Naive B cell (primary cell): ENCODE measurements around the gene TSEN54. TPM values are rescaled to one million over a fixed set of nuclear protein-coding genes. Genes with fewer than 3 reads are reported as not detected.
A peak's percentile ranks its signal among the peaks of the same experiment; 100 is the strongest.
"Not testable (repeated sequence)": the region's sequence is repeated elsewhere in the genome, so short reads cannot be mapped to it uniquely, and the experiment has no call there.

Experiments
- ATAC-seq, 2 donors: fragments of 150-1000 bp; cut with Tn5 transposase; 2 replicates each; pipeline ENCODE4 v1.10.0; 2021; ENCODE audit warnings: low read depth in 2 of 2, mild to moderate bottlenecking in 2 of 2, moderate library complexity in 2 of 2
- DNase-seq: peaks from one replicate; pipeline ENCODE4 v3.0.0; 2022
- H3K27ac Mint-ChIP-seq, 6 donors: one replicate each; pipeline ENCODE4 v1.8.0; 2020 to 2022; ENCODE audit warnings: mild to moderate bottlenecking in 6 of 6, mixed read lengths in 6 of 6, moderate library complexity in 5 of 6, inconsistent platforms in 2 of 6
- H3K27me3 Mint-ChIP-seq, 3 donors: one replicate each; pipeline ENCODE4 v1.8.0; 2021 to 2022; ENCODE audit warnings: mixed read lengths in 3 of 3, mild to moderate bottlenecking in 1 of 3
- H3K36me3 Mint-ChIP-seq, 2 donors: one replicate each; pipeline ENCODE4 v1.8.0; 2020 to 2022; ENCODE audit warnings: mixed read lengths in 2 of 2, inconsistent platforms in 1 of 2, mild to moderate bottlenecking in 1 of 2
- H3K4me1 Mint-ChIP-seq, 3 donors: one replicate each; pipeline ENCODE4 v1.8.0; 2020 to 2022; ENCODE audit warnings: mixed read lengths in 3 of 3, inconsistent platforms in 1 of 3, mild to moderate bottlenecking in 1 of 3, moderate library complexity in 1 of 3
- H3K4me3 Mint-ChIP-seq, 8 donors: one replicate each; pipeline ENCODE4 v1.8.0; 2020 to 2022; ENCODE audit warnings: mild to moderate bottlenecking in 8 of 8, mixed read lengths in 8 of 8, moderate library complexity in 8 of 8, inconsistent platforms in 2 of 8
- H3K9me3 Mint-ChIP-seq, 7 donors: one replicate each; pipeline ENCODE4 v1.8.0; 2020 to 2022; ENCODE audit warnings: mixed read lengths in 7 of 7, mild to moderate bottlenecking in 5 of 7, inconsistent platforms in 2 of 7, moderate library complexity in 1 of 7
- polyA plus RNA-seq, 6 donors: library from polyadenylated mRNA; unstranded; fragments of 300-500 nt; fragmentation: Illumina TruSeq; gene quantifications; one replicate each; pipeline ENCODE4 v1.2.3, GENCODE V29; 2021; ENCODE audit warnings: low read depth in 6 of 6

The TSEN54 gene
- polyA plus RNA-seq, 6 donors from 2014 or later: 18.3 to 42.3 (median 23.7) TPM

- Mint-ChIP-seq H3K4me3 (peak overlapping the region in 2 of 8 donors; percentile 29 to 73), H3K4me1 (peaks cover 0 to 2% (median under 1%) of the 10 kb centered on the region in 3 donors), H3K9me3 (no peaks in the 10 kb centered on the region), H3K36me3 (no peaks in the 10 kb centered on the region), H3K27me3 (no peaks in the 10 kb centered on the region), H3K27ac (no peak overlapping the region)
- ATAC-seq: no peak
- no peak for DNase-seq
Measured at GRCh38 chr17:75511610-75512575, 4.4 kb upstream of the TSEN54 start.

GRCh38 chr17:75512926-75513640, 3.2 kb upstream of the TSEN54 start:
- no peak for ATAC-seq
- Mint-ChIP-seq H3K4me3 (peak overlapping the region in 5 of 8 donors; percentile 24 to 80 (median 41)), H3K4me1 (peaks cover 8 to 13% (median 12%) of the 10 kb centered on the region in 3 donors), H3K36me3 (no peaks in the 10 kb centered on the region), H3K27ac (no peak overlapping the region), H3K27me3 (no peaks in the 10 kb centered on the region), H3K9me3 (no peaks in the 10 kb centered on the region)
- no peak for DNase-seq

DNA sequence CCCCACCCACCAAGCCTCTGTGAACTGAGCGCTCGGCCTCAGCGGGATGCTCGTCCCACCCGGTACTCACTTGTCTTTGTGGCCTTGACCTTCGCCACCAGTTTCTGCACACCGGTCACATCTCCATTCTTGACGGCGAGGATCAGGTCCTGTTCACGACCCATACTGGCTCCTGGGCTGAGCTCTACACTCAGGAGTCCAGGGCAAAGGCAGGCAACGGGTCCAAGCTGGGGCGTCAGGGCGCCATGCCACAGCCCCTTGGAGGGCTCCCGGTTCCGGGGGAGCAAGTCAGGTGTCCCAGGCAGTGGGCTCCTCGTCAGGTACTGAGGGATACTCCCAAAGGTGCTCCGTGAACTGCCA, 2.7 kb upstream of the TSEN54 start:
- Mint-ChIP-seq H3K9me3 (no peaks in the 10 kb centered on the region), H3K27me3 (no peaks in the 10 kb centered on the region), H3K4me1 (peaks cover 14 to 19% (median 18%) of the 10 kb centered on the region in 3 donors), H3K4me3 (peak overlapping the region in 6 of 8 donors; percentile 24 to 81 (median 57)), H3K36me3 (no peaks in the 10 kb centered on the region), H3K27ac (no peak overlapping the region)
- ATAC-seq (no peak), DNase-seq (no peak)

DNA sequence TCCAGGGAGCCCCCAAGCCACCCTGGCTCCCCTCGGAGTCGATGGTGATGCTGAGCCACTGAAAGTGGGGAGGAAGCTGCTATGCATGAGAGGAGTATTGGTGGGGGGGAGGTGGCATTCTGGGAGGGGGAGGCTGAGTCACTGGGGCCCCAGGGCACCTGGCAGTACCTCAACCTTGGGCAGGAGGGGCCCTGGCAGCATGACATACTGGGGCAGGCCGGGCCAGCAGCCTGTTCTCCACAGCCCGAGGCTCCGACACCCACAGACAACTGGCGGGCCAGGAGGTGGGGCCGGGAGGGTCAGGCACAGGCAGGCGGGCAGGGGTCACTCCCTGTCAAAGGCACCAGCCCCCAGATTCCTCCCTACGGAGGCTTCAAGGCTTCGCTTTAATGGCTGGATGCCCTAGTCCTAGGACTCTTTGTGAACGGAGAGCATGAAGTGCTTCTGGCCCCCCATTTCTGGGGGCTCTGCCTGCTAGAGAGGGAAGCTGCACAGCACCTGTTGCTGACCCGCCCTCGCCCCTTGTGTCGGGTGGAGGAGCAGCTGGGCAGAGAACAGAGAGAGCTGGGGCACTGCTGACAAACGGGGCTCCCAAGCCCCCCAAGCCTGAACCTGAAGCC, 1.9 kb upstream of the TSEN54 start:
- no peak for DNase-seq
- H3K9me3 Mint-ChIP-seq: no peaks in the 10 kb centered on the region

DNA sequence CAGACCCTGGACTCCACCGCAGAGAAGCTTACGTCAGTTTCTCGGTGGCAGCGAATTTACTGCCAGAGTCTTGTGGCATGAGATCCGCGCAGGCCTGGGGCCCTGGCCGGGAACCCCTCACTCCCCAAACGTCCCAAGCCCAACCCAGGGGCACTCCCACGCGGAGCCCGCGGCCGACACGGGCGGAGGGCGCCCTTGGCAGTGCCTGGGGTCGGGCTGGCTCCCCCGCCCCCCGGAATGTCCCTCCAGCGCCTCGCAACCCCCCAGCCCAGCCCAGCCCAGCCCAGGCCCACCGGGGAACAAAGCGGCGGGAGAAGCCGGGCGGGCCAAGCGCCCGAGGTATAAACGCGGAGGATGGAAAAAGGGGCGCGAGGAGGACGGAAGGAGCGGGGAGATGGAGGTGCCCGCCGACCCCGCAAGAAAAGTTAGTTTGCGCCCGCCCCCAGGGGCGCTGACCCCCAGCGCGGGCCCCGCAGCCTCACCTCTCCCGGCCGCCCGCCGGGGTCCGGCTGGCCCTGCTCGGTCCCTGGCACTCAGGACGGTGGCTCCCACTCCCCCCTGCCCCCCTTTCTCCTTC, 1.3 kb upstream of the TSEN54 start:
- DNase-seq: no peak
- Mint-ChIP-seq H3K4me3 (peak overlapping the region; percentile 52 to 90 (median 64)), H3K27ac (no peak overlapping the region), H3K4me1 (peaks cover 15 to 21% (median 21%) of the 10 kb centered on the region in 3 donors), H3K27me3 (no peaks in the 10 kb centered on the region), H3K36me3 (no peaks in the 10 kb centered on the region), H3K9me3 (no peaks in the 10 kb centered on the region)
- ATAC-seq: no peak

More for the DNA sequence above, 1.9 kb upstream of the TSEN54 start:
- no peaks in the 10 kb centered on the region for H3K36me3 Mint-ChIP-seq
- H3K27me3 Mint-ChIP-seq: no peaks in the 10 kb centered on the region
- no peak for ATAC-seq
- H3K4me1 Mint-ChIP-seq: peaks cover 15 to 21% (median 20%) of the 10 kb centered on the region in 3 donors
- no peak overlapping the region for H3K27ac Mint-ChIP-seq
- peak overlapping the region; percentile 52 to 81 (median 64) for H3K4me3 Mint-ChIP-seq

GRCh38 chr17:75515496-75516254, 653 bp upstream of the TSEN54 start, which contains the start of gene CASKIN2:
TSS of gene CASKIN2 (minus strand) at chr17:75515537. CDS start at chr17:75513804, 1,733 bp downstream.
- H3K4me1 Mint-ChIP-seq: peaks cover 15 to 21% (median 21%) of the 10 kb centered on the region in 3 donors
- no peaks in the 10 kb centered on the region for H3K36me3 Mint-ChIP-seq
- peak within 1 kb of the TSS in 2 of 6 donors; percentile 19 to 79 for H3K27ac Mint-ChIP-seq
- ATAC-seq (peak; percentile 63 to 66), DNase-seq (peak; percentile 75)
- no peaks in the 10 kb centered on the region for H3K9me3 Mint-ChIP-seq
- no peaks in the 10 kb centered on the region for H3K27me3 Mint-ChIP-seq
- peak within 1 kb of the TSS; percentile 77 to 90 (median 85) for H3K4me3 Mint-ChIP-seq

- ATAC-seq: peak; percentile 4 to 8
- H3K27ac Mint-ChIP-seq: peak overlapping the region in 1 of 6 donors; percentile 24
- H3K9me3 Mint-ChIP-seq: no peaks in the 10 kb centered on the region
- H3K4me3 Mint-ChIP-seq: peak overlapping the region; percentile 68 to 91 (median 84)
- H3K36me3 Mint-ChIP-seq: no peaks in the 10 kb centered on the region
- DNase-seq: peak; percentile 25
- H3K4me1 Mint-ChIP-seq: peaks cover 15 to 21% (median 21%) of the 10 kb centered on the region in 3 donors
- H3K27me3 Mint-ChIP-seq: no peaks in the 10 kb centered on the region
Measured at GRCh38 chr17:75516619-75517296, 430 bp downstream of the TSEN54 start.

DNA sequence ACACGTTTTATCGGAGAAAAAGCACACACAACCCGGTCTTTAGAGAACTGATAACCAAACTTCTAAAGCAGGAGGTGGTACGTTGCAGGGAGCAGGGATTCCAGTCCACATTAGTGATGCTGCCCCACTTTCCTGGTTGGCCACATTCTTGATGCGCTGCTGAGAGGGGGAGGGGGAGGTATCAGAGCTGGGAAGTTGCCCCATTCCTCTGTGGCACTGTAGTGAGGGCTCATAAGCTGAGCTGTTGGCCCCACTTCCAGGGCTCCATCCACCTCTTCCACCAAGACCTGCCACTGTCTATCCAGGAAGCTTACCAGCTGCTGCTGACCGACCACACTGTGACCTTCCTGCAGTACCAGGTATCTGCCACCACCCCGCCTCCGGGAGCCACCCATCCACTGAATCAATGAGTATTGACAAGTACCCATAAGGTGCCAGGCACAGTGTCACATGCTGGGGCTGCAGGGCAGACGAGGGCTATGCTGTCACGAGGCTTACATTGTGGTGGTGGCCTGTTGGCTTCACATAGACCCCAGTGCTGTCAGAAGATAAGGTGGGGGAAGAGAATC, 1.1 kb downstream of the TSEN54 start:
- no peaks in the 10 kb centered on the region for H3K36me3 Mint-ChIP-seq
- DNase-seq (no peak), ATAC-seq (no peak)
- H3K27ac Mint-ChIP-seq: peak overlapping the region in 4 of 6 donors; percentile 3 to 81 (median 28)
- no peaks in the 10 kb centered on the region for H3K9me3 Mint-ChIP-seq
- peaks cover 15 to 21% (median 21%) of the 10 kb centered on the region in 3 donors for H3K4me1 Mint-ChIP-seq
- H3K4me3 Mint-ChIP-seq: peak overlapping the region; percentile 68 to 91 (median 84)
- no peaks in the 10 kb centered on the region for H3K27me3 Mint-ChIP-seq

GRCh38 chr17:75518201-75518600, 1.9 kb downstream of the TSEN54 start:
- no peaks in the 10 kb centered on the region for H3K27me3 Mint-ChIP-seq
- H3K36me3 Mint-ChIP-seq: no peaks in the 10 kb centered on the region
- DNase-seq (peak; percentile 61), ATAC-seq (peak; percentile 32 to 41)
- H3K4me1 Mint-ChIP-seq: peaks cover 15 to 21% (median 21%) of the 10 kb centered on the region in 3 donors
- H3K27ac Mint-ChIP-seq: peak overlapping the region in 5 of 6 donors; percentile 52 to 90 (median 86)
- H3K9me3 Mint-ChIP-seq: no peaks in the 10 kb centered on the region
- H3K4me3 Mint-ChIP-seq: peak overlapping the region; percentile 68 to 91 (median 84)

- Mint-ChIP-seq H3K4me1 (peaks cover 15 to 21% (median 21%) of the 10 kb centered on the region in 3 donors), H3K4me3 (peak overlapping the region in 2 of 8 donors; percentile 19 to 85), H3K27ac (peak overlapping the region in 1 of 6 donors; percentile 64), H3K27me3 (no peaks in the 10 kb centered on the region), H3K9me3 (no peaks in the 10 kb centered on the region), H3K36me3 (no peaks in the 10 kb centered on the region)
- ATAC-seq (no peak), DNase-seq (no peak)
Measured at GRCh38 chr17:75518983-75519537, 2.7 kb downstream of the TSEN54 start.

- H3K36me3 Mint-ChIP-seq, H3K9me3 Mint-ChIP-seq, H3K27ac Mint-ChIP-seq, ATAC-seq, H3K27me3 Mint-ChIP-seq, H3K4me3 Mint-ChIP-seq, DNase-seq: not testable (repeated sequence)
- H3K4me1 Mint-ChIP-seq: peaks cover 15 to 27% (median 25%) of the 10 kb centered on the region in 3 donors
Measured at GRCh38 chr17:75520413-75520812, 4.1 kb downstream of the TSEN54 start.
